ENCODE results near the gene ASAP3. TPM values are rescaled to one million over a fixed set of nuclear protein-coding genes. Genes with fewer than 3 reads are reported as not detected.

ASAP3 gene
- total RNA-seq, 1 donor from 2014 or later: 33.5 TPM

GRCh38 chr1:23531562-23532094 is 47.6 kb upstream of the ASAP3 start:
- Histone ChIP-seq H3K4me2 (ENCODE audit: low read length) (peak overlapping the region; percentile 88), H2AFZ (ENCODE audit: low read depth, low read length) (peak overlapping the region; percentile 85), H3K4me1 (ENCODE audit: insufficient read depth, low read length) (peaks cover 9% of the 10 kb centered on the region), H3K9ac (ENCODE audit: low read length) (no peak overlapping the region), H4K20me1 (ENCODE audit: insufficient read depth, low read length) (no peaks in the 10 kb centered on the region), H3K36me3 (ENCODE audit: insufficient read depth, low read length) (no peaks in the 10 kb centered on the region), H3K9me3 (ENCODE audit: insufficient read depth, low read depth, low read length) (no peaks in the 10 kb centered on the region), H3K79me2 (ENCODE audit: insufficient read depth, low read length) (no peaks in the 10 kb centered on the region), H3K4me3 (ENCODE audit: insufficient read depth, low read depth, low read length) (peak overlapping the region; percentile 37), H3K27me3 (ENCODE audit: insufficient read depth, low read length) (peaks cover 3% of the 10 kb centered on the region), H3K27ac (ENCODE audit: low read depth, low read length) (no peak overlapping the region)
- peaks cover 44% of the 10 kb centered on the region for H3K27me3 Mint-ChIP-seq (ENCODE audit: low read depth, unreplicated experiment)
- no peaks in the 10 kb centered on the region for H3K9me3 Mint-ChIP-seq (ENCODE audit: unreplicated experiment)
- H3K4me1 Mint-ChIP-seq (ENCODE audit: low read depth, unreplicated experiment): no peaks in the 10 kb centered on the region
- FAIRE-seq (no peak), DNase-seq (ENCODE audit: low read depth) (no peak)
- H3K36me3 Mint-ChIP-seq (ENCODE audit: low read depth, unreplicated experiment): peaks cover 2% of the 10 kb centered on the region
- H3K4me3 Mint-ChIP-seq (ENCODE audit: unreplicated experiment): peak overlapping the region; percentile 40
- TF ChIP-seq EZH2 (IDR thresholded peaks at IDR 0.05; ENCODE audit: insufficient read depth, low read length) (no peak), CTCF (IDR thresholded peaks at IDR 0.05; ENCODE audit: insufficient read depth, low read depth, low read length) (no peak)
- no peak overlapping the region for H3K27ac Mint-ChIP-seq (ENCODE audit: unreplicated experiment)

- DNase-seq (ENCODE audit: low read depth): peak; percentile 56
- peaks cover 49% of the 10 kb centered on the region for H3K27me3 Mint-ChIP-seq (ENCODE audit: low read depth, unreplicated experiment)
Measured at GRCh38 chr1:23530747-23531561, 47.0 kb upstream of the ASAP3 start, which contains the start of gene E2F2. Gene E2F2 (minus strand): TSS chr1:23531233. CDS start chr1:23530793, 440 bp downstream.

More at GRCh38 chr1:23530747-23531561, 47.0 kb upstream of the ASAP3 start, which contains the start of gene E2F2:
- Histone ChIP-seq H3K27ac (ENCODE audit: low read depth, low read length) (no peak within 1 kb of the TSS), H3K27me3 (ENCODE audit: insufficient read depth, low read length) (peaks cover 3% of the 10 kb centered on the region), H3K4me2 (ENCODE audit: low read length) (peak within 1 kb of the TSS; percentile 88), H3K4me1 (ENCODE audit: insufficient read depth, low read length) (peaks cover 9% of the 10 kb centered on the region), H3K36me3 (ENCODE audit: insufficient read depth, low read length) (no peaks in the 10 kb centered on the region), H3K4me3 (ENCODE audit: insufficient read depth, low read depth, low read length) (peak within 1 kb of the TSS; percentile 53), H3K9me3 (ENCODE audit: insufficient read depth, low read depth, low read length) (no peaks in the 10 kb centered on the region), H2AFZ (ENCODE audit: low read depth, low read length) (peak within 1 kb of the TSS; percentile 85), H3K9ac (ENCODE audit: low read length) (peak within 1 kb of the TSS; percentile 52), H3K79me2 (ENCODE audit: insufficient read depth, low read length) (no peaks in the 10 kb centered on the region), H4K20me1 (ENCODE audit: insufficient read depth, low read length) (no peaks in the 10 kb centered on the region)
- Mint-ChIP-seq H3K4me1 (ENCODE audit: low read depth, unreplicated experiment) (no peaks in the 10 kb centered on the region), H3K4me3 (ENCODE audit: unreplicated experiment) (peak within 1 kb of the TSS; percentile 84), H3K36me3 (ENCODE audit: low read depth, unreplicated experiment) (peaks cover 5% of the 10 kb centered on the region), H3K9me3 (ENCODE audit: unreplicated experiment) (no peaks in the 10 kb centered on the region), H3K27ac (ENCODE audit: unreplicated experiment) (no peak within 1 kb of the TSS)
- no peak for TF ChIP-seq CTCF (IDR thresholded peaks at IDR 0.05; ENCODE audit: insufficient read depth, low read depth, low read length)
- no peak for TF ChIP-seq EZH2 (IDR thresholded peaks at IDR 0.05; ENCODE audit: insufficient read depth, low read length)
- no peak for FAIRE-seq
